RCC 7860 (cell line): ENCODE measurements around the gene NSF.
"Not testable (repeated sequence)": the region's sequence is repeated elsewhere in the genome, so short reads cannot be mapped to it uniquely, and the experiment has no call there.

Experiments used
- DNase-seq: peaks from one replicate; pipeline ENCODE4 v3.0.0-alpha.2; 2015; ENCODE audit warnings: low spot score
- FAIRE-seq: peaks from 2 replicates; lab custom pipeline; 2012; peaks lifted over from hg19 to GRCh38; lab: Jason Lieb, UNC

Gene NSF

GRCh38 chr17:46627452-46627851 is 37.0 kb downstream of the NSF start:
- FAIRE-seq, DNase-seq: not testable (repeated sequence)

GRCh38 chr17:46628753-46629436 is 38.4 kb downstream of the NSF start:
- DNase-seq, FAIRE-seq: not testable (repeated sequence)

GRCh38 chr17:46632146-46632545 is 41.7 kb downstream of the NSF start:
- not testable (repeated sequence) for DNase-seq
- FAIRE-seq = peak; percentile 10

GRCh38 chr17:46634844-46635243 is 44.4 kb downstream of the NSF start:
- not testable (repeated sequence) for DNase-seq, FAIRE-seq

- peak; percentile 93 for FAIRE-seq
These were observed 51.6 kb downstream of the NSF start for GRCh38 chr17:46641861-46642656.

GRCh38 chr17:46647251-46647650 is 56.8 kb downstream of the NSF start:
- DNase-seq, FAIRE-seq: not testable (repeated sequence)

More at GRCh38 chr17:46641861-46642656, 51.6 kb downstream of the NSF start:
- DNase-seq = not testable (repeated sequence)

GRCh38 chr17:46647688-46648278 is 57.3 kb downstream of the NSF start:
- FAIRE-seq, DNase-seq: not testable (repeated sequence)

- not testable (repeated sequence) for DNase-seq, FAIRE-seq
These were observed 58.8 kb downstream of the NSF start for GRCh38 chr17:46649246-46649645.

- not testable (repeated sequence) for FAIRE-seq, DNase-seq
These were observed 61.7 kb downstream of the NSF start for GRCh38 chr17:46652024-46652643.

GRCh38 chr17:46658235-46658634 is 67.8 kb downstream of the NSF start:
- not testable (repeated sequence) for FAIRE-seq

GRCh38 chr17:46659702-46660101 is 69.2 kb downstream of the NSF start:
- not testable (repeated sequence) for FAIRE-seq, DNase-seq

More at GRCh38 chr17:46658235-46658634, 67.8 kb downstream of the NSF start:
- DNase-seq = not testable (repeated sequence)

- DNase-seq = not testable (repeated sequence)
These were observed 72.7 kb downstream of the NSF start for GRCh38 chr17:46663123-46663522.

GRCh38 chr17:46663552-46663951 is 73.1 kb downstream of the NSF start:
- FAIRE-seq, DNase-seq: not testable (repeated sequence)

More at GRCh38 chr17:46663123-46663522, 72.7 kb downstream of the NSF start:
- not testable (repeated sequence) for FAIRE-seq

GRCh38 chr17:46665969-46666368 is 75.5 kb downstream of the NSF start:
- not testable (repeated sequence) for FAIRE-seq

GRCh38 chr17:46670789-46671188 is 80.3 kb downstream of the NSF start:
- DNase-seq, FAIRE-seq: not testable (repeated sequence)

More at GRCh38 chr17:46665969-46666368, 75.5 kb downstream of the NSF start:
- DNase-seq = not testable (repeated sequence)

GRCh38 chr17:46672777-46673176 is 82.3 kb downstream of the NSF start:
- FAIRE-seq, DNase-seq: not testable (repeated sequence)

GRCh38 chr17:46677819-46678218 is 87.3 kb downstream of the NSF start:
- DNase-seq, FAIRE-seq: not testable (repeated sequence)

- peak; percentile 14 for FAIRE-seq
- not testable (repeated sequence) for DNase-seq
These were observed 93.2 kb downstream of the NSF start for GRCh38 chr17:46683653-46684052.

- DNase-seq, FAIRE-seq: not testable (repeated sequence)
These were observed 94.8 kb downstream of the NSF start for GRCh38 chr17:46685284-46685683.

- not testable (repeated sequence) for DNase-seq, FAIRE-seq
These were observed 101.7 kb downstream of the NSF start for GRCh38 chr17:46692196-46692595.
